ENCODE measurements around the gene GRK2.

Gene GRK2

GRCh38 chr11:67301951-67302516 is 35.8 kb downstream of the GRK2 start:
- DNase-seq, result no peak

DNA sequence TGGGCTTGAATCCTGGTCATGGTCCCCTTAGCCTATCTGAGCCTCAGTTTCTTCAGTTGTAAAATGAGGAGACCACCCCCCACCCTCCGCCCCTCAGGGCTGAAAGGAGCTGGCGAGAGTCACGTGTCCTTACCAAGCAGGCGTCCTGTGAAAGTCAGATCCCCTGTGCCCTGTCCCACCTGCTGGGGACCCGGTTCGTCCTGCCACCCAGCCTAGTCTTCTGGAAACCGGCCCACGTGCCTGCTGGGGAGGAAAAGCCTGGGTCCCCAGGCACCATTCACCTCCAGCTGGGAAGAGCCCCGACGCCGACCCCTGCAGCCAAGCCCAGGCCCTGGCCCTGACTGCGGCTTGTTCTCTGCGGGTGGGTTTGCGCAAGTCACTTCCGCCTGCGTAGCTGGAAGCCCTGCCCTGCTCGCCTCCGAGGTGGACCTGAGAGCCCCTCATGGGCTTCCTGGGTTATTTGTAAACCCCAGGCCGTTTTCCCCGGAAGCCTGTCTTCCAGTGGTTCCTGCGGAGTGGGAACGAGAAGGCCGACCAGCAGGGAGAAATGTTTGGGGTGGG is 36.4 kb downstream of the GRK2 start:
- DNase-seq, result no peak

- no peak for DNase-seq
Observed at GRCh38 chr11:67303132-67303834, 37.0 kb downstream of the GRK2 start, which contains the start of gene SSH3. Gene SSH3 (plus strand): TSS chr11:67303530. CDS start chr11:67303626, 96 bp downstream.

GRCh38 chr11:67303835-67304411 is 37.6 kb downstream of the GRK2 start:
- no peak for DNase-seq

DNA sequence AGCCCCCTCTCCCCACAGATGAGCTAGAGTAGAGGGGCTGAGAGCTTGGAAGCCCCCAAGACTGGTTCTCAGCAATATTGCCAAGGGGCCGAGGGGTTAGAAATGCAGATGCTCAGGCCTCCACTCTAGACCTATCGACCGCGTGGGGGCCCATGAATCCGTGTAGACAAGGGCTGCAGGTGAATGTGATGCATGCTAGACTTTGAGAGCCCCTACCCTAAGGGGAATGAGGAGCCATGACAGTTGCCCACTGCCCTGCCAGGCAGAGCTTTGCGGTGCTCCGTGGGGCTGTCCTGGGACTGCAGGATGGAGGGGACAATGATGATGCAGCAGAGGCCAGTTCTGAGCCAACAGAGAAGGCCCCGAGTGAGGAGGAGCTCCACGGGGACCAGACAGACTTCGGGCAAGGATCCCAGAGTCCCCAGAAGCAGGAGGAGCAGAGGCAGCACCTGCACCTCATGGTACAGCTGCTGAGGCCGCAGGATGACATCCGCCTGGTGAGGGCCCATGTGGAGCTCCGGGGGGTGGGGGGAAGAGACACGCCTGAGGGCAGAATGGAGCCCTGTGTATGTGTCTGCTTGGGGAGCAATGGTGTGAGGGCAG is 38.3 kb downstream of the GRK2 start:
- no peak for DNase-seq

GRCh38 chr11:67306769-67307544 is 40.7 kb downstream of the GRK2 start:
- no peak for DNase-seq

DNA sequence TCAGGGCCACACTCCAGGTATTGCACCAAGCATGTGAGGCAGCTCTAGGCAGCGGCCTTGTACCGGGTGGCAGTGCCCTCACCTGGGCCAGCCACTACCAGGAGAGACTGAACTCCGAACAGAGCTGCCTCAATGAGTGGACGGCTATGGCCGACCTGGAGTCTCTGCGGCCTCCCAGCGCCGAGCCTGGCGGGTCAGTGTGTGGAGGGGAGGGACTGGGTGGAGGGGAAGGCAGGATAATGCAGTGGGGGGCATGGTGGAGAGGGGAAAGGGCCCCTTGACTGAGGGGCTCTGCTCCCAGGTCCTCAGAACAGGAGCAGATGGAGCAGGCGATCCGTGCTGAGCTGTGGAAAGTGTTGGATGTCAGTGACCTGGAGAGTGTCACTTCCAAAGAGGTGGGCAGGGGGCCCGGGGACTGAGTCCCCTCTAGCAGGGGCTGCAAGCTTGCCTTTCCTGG is 41.3 kb downstream of the GRK2 start:
- DNase-seq, result no peak

DNA sequence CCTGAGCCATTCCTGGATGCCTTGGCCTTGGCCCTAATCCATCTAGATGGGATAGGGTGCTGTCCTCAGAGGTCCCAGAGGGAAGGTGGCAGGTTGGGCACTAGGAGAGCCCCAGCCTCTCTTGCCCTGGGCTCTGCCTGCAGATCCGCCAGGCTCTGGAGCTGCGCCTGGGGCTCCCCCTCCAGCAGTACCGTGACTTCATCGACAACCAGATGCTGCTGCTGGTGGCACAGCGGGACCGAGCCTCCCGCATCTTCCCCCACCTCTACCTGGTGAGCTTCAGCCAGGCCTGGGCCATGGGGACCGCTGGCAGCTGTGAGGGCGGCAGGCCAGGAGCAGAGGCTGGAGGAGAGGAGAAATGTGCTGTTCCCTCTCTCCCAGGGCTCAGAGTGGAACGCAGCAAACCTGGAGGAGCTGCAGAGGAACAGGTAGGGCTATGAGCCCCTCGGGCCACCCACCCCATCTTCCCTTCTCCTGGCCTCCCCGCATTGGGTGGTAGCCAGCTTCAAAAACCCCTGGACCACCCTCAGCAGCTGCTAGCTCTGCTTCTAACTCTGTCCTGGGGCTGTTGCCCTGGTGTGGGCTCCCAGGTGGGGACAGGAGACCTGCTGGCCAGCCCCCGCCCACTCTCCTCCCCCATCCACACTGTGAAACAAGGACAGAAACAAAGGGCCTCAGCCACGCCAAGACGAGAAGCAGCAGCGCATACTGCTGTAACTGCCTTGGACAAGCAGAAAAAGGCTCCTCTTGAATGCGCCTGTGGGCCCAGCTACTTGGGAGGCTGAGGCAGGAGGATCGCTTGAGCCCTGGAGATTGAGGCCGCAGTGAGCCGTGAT is 42.0 kb downstream of the GRK2 start:
- DNase-seq, result no peak

DNA sequence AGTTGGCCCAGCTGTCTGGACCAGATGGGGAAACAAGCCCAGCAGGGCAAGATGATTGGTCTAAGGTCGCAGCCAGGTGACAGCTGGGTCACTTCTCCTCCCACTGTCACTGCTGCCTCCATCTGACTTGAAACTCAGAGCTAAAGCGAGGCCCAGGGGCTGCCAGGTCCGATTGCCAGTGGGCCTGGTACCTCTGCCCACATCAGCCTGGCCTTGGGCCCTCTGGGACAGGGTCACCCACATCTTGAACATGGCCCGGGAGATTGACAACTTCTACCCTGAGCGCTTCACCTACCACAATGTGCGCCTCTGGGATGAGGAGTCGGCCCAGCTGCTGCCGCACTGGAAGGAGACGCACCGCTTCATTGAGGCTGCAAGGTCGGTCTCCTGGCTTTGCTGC is 42.9 kb downstream of the GRK2 start:
- DNase-seq, result no peak

DNA sequence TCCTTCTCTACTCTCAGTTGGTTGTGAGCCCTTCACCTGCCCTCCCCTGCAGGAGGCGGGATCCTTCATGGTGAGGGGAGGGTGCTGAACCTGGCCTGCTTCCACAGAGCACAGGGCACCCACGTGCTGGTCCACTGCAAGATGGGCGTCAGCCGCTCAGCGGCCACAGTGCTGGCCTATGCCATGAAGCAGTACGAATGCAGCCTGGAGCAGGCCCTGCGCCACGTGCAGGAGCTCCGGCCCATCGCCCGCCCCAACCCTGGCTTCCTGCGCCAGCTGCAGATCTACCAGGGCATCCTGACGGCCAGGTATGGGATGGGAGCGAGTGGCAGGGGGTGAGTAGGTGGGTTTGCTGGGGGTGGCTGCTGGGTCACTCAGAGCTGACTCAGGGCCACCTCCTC is 43.4 kb downstream of the GRK2 start:
- no peak for DNase-seq

- DNase-seq, result no peak
Observed at GRCh38 chr11:67310246-67311050, 44.2 kb downstream of the GRK2 start.

DNA sequence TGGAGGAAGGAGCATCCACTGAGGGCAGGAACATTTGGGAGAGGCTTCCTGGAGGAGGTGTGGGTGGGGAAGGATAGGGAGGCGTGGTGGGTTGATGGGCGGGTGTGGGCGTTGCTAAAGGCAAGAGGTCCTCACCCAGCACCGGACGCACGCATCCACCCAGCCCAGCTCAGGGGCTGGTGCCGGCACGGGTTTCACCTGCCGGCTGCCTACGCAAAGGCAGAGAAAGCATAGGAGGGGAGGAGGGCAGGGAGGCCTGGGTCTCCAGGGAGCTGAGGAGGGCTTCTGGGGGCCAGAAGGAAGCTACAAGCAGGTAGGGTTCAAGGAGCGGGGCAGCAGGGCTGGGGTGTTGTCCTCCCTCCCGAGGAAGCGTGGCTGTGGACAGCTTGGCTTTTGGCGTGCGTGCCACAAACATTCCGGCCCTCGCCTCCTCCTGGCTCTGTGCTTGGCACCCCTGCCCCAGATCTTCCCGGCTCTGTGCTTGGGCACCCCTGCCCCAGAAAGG is 44.8 kb downstream of the GRK2 start:
- no peak for DNase-seq

DNA sequence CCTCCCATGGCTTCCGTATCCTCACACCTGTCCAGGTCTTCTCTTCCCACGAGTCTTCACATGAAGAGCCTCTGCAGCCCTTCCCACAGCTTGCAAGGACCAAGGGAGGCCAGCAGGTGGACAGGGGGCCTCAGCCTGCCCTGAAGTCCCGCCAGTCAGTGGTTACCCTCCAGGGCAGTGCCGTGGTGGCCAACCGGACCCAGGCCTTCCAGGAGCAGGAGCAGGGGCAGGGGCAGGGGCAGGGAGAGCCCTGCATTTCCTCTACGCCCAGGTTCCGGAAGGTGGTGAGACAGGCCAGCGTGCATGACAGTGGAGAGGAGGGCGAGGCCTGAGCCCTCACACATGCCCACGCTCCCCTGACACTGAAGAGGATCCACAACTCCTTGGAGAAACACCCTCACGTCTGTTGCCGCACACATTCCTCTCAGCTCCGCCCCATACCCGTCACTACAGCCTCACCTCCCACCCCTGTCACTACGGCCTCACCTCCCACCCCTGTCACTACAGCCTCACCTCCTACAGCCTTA is 45.3 kb downstream of the GRK2 start:
- no peak for DNase-seq

GRCh38 chr11:67312187-67313021 is 46.1 kb downstream of the GRK2 start:
- DNase-seq, result no peak

GRCh38 chr11:67313125-67313890 is 47.0 kb downstream of the GRK2 start:
- no peak for DNase-seq

DNA sequence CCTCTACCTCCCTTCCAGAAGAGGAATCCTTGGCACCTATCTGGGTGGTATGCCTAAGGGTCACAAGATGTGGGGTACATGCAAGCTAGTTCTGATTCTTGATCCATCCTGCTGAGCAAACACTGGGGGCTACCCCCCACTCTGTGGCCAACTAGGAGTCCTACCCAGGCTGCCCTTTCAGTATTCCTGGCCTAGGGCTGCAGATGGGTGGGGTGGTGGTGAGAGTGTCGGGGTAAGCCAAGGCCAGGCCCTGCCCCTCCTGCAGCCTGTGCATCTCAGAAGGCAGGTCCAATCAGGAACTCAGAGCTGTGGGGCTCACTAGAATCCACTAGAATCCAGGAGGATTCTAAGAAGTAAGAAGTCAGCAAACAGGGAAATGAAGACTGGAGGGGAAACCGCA is 47.9 kb downstream of the GRK2 start:
- no peak for DNase-seq

GRCh38 chr11:67315325-67315909 is 49.1 kb downstream of the GRK2 start:
- DNase-seq, result no peak

DNA sequence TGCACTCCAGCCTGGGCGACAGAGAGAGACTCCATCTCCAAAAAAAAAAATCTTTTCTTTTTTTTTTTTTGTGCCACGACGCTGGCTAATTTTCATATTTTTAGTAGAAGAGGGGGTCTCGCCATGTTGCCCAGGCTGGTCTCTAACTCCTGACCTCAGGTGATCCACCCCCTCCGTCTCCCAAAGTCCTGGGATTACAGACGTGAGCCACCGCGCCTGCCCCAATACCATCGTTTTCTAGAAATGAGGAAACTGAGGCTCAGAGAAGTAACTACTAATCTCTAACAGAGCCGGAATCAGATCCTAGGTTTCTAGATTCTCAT is 50.6 kb downstream of the GRK2 start:
- no peak for DNase-seq

Measured in NCI-H1694 treated with DMSO at 0.1 percent for 48 hours (cell line).